WTC11 (cell line): ENCODE measurements around the gene CD320. TPM values are rescaled to one million over a fixed set of nuclear protein-coding genes. Genes with fewer than 3 reads are reported as not detected.

Source experiments
- ATAC-seq: fragments of 200-7000 bp; cut with Tn5 transposase; 2 replicates; pipeline ENCODE4 v1.10.0; 2021; ENCODE audit warnings: mild to moderate bottlenecking, moderate library complexity
- CTCF ChIA-PET: fragments of 300-600 bp; sonication (Branson Sonifier 250); formaldehyde crosslinking; loops from one replicate; lab custom pipeline; 2021; ENCODE audit warnings: antibody characterized with exemption; lab: Charles Lee
- POLR2A ChIA-PET: fragments of 350-600 bp; sonication (Branson Sonifier 250); formaldehyde crosslinking; loops from one replicate; lab custom pipeline; 2021; ENCODE audit warnings: antibody characterized with exemption; lab: Charles Lee
- DNase-seq: peaks from one replicate; pipeline ENCODE4 v3.0.0; 2021; ENCODE audit warnings: low spot score
- H3K27ac Mint-ChIP-seq: 2 replicates; pipeline ENCODE4 v1.8.0; 2021; ENCODE audit warnings: mixed read lengths
- H3K27me3 Mint-ChIP-seq: 2 replicates; pipeline ENCODE4 v1.8.0; 2021; ENCODE audit warnings: low read depth, mild to moderate bottlenecking, moderate library complexity, mixed read lengths
- H3K36me3 Mint-ChIP-seq: 2 replicates; pipeline ENCODE4 v1.8.0; 2021; ENCODE audit warnings: mixed read lengths
- H3K4me1 Mint-ChIP-seq: 2 replicates; pipeline ENCODE4 v1.8.0; 2022; ENCODE audit warnings: mixed read lengths
- H3K4me3 Mint-ChIP-seq: 2 replicates; pipeline ENCODE4 v1.8.0; 2021; ENCODE audit warnings: mild to moderate bottlenecking, moderate library complexity, mixed read lengths
- H3K9me3 Mint-ChIP-seq: 2 replicates; pipeline ENCODE4 v1.8.0; 2021; ENCODE audit warnings: mixed read lengths
- ARID4B ChIP-seq: sonication (generic); formaldehyde crosslinking; IDR thresholded peaks from 2 replicates; pipeline ENCODE4 v1.8.0; 2023; ENCODE audit warnings: missing genetic modification reagents, mild to moderate bottlenecking, borderline replicate concordance
- CDX4 ChIP-seq: fragments of 250-450 bp; sonication (Bioruptor Pico); IDR thresholded peaks from 2 replicates; pipeline ENCODE4 v1.9.0; 2021; ENCODE audit warnings: moderate library complexity, mild to moderate bottlenecking, inconsistent platforms, borderline replicate concordance
- CREM ChIP-seq: sonication (generic); formaldehyde crosslinking; IDR thresholded peaks from 2 replicates; pipeline ENCODE4 v1.8.1; 2022; ENCODE audit warnings: mild to moderate bottlenecking, missing genetic modification reagents, moderate library complexity
- E2F5 ChIP-seq: sonication (generic); formaldehyde crosslinking; IDR thresholded peaks from 2 replicates; pipeline ENCODE4 v1.8.1; 2022; ENCODE audit warnings: mild to moderate bottlenecking, moderate library complexity, missing genetic modification reagents
- FOXK1 ChIP-seq: sonication (generic); formaldehyde crosslinking; IDR thresholded peaks from 2 replicates; pipeline ENCODE4 v1.8.0; 2022; ENCODE audit warnings: mild to moderate bottlenecking, moderate library complexity, missing genetic modification reagents
- HMGA2 ChIP-seq: fragments of 250-450 bp; sonication (Bioruptor Pico); IDR thresholded peaks from 2 replicates; pipeline ENCODE4 v1.4.0; 2021; ENCODE audit warnings: mild to moderate bottlenecking, moderate library complexity
- HMGXB4 ChIP-seq: sonication (generic); formaldehyde crosslinking; IDR thresholded peaks from 2 replicates; pipeline ENCODE4 v1.8.1; 2023; ENCODE audit warnings: mild to moderate bottlenecking, moderate library complexity, missing genetic modification reagents
- IRF2 ChIP-seq: sonication (generic); formaldehyde crosslinking; IDR thresholded peaks from 2 replicates; pipeline ENCODE4 v1.8.0; 2022; ENCODE audit warnings: low read depth, missing genetic modification reagents, borderline replicate concordance
- KAT7 ChIP-seq: sonication (generic); formaldehyde crosslinking; IDR thresholded peaks from 2 replicates; pipeline ENCODE4 v1.8.1; 2023; ENCODE audit warnings: missing genetic modification reagents, mild to moderate bottlenecking, borderline replicate concordance
- MYBL2 ChIP-seq: sonication (generic); formaldehyde crosslinking; IDR thresholded peaks from 2 replicates; pipeline ENCODE4 v1.8.1; 2023; ENCODE audit warnings: mild to moderate bottlenecking, moderate library complexity, missing genetic modification reagents
- OVOL2 ChIP-seq: fragments of 250-450 bp; sonication (Bioruptor Pico); IDR thresholded peaks from 2 replicates; pipeline ENCODE4 v1.9.0; 2021; ENCODE audit warnings: mild to moderate bottlenecking, borderline replicate concordance
- SMAD3 ChIP-seq: sonication (generic); formaldehyde crosslinking; IDR thresholded peaks from 2 replicates; pipeline ENCODE4 v1.8.0; 2022; ENCODE audit warnings: missing genetic modification reagents, mild to moderate bottlenecking, borderline replicate concordance
- SOX15 ChIP-seq: fragments of 250-450 bp; sonication (Bioruptor Pico); IDR thresholded peaks from 2 replicates; pipeline ENCODE4 v1.9.0; 2021; ENCODE audit warnings: mild to moderate bottlenecking
- SP1 ChIP-seq: sonication (generic); formaldehyde crosslinking; conservative IDR thresholded peaks from 2 replicates; pipeline ENCODE4 v1.8.1; 2022; ENCODE audit warnings: missing genetic modification reagents
- TP53 ChIP-seq: sonication (generic); formaldehyde crosslinking; IDR thresholded peaks from 2 replicates; pipeline ENCODE4 v1.8.1; 2023; ENCODE audit warnings: mild to moderate bottlenecking, missing genetic modification reagents
- ZNF416 ChIP-seq: fragments of 250-450 bp; sonication (Bioruptor Pico); IDR thresholded peaks from 2 replicates; pipeline ENCODE4 v1.9.0; 2021; ENCODE audit warnings: mild to moderate bottlenecking, inconsistent platforms
- ZNF423 ChIP-seq: fragments of 250-450 bp; sonication (Bioruptor Pico); IDR thresholded peaks from 2 replicates; pipeline ENCODE4 v2.1.2; 2022; ENCODE audit warnings: mild to moderate bottlenecking, moderate library complexity
- total RNA-seq: library from RNA; stranded (reverse); gene quantifications from 3 replicates; pipeline ENCODE4 v1.2.3, GENCODE V29; 2021
- TF ChIP-seq, protein P1 (sequence below): sonication (generic); formaldehyde crosslinking; IDR thresholded peaks from 2 replicates; pipeline ENCODE4 v1.8.1; 2022; ENCODE audit warnings: low read depth, mild to moderate bottlenecking, moderate library complexity, missing genetic modification reagents, borderline replicate concordance
- TF ChIP-seq, protein P2 (sequence below): fragments of 250-450 bp; sonication (Bioruptor Pico); IDR thresholded peaks from 2 replicates; pipeline ENCODE4 v1.9.0; 2021; ENCODE audit warnings: mild to moderate bottlenecking
- TF ChIP-seq, protein P3 (sequence below): sonication (generic); formaldehyde crosslinking; IDR thresholded peaks from 2 replicates; pipeline ENCODE4 v1.8.0; 2022; ENCODE audit warnings: mild to moderate bottlenecking, missing genetic modification reagents

The CD320 gene
- total RNA-seq, 1 experiment from 2014 or later: 107 TPM

DNA sequence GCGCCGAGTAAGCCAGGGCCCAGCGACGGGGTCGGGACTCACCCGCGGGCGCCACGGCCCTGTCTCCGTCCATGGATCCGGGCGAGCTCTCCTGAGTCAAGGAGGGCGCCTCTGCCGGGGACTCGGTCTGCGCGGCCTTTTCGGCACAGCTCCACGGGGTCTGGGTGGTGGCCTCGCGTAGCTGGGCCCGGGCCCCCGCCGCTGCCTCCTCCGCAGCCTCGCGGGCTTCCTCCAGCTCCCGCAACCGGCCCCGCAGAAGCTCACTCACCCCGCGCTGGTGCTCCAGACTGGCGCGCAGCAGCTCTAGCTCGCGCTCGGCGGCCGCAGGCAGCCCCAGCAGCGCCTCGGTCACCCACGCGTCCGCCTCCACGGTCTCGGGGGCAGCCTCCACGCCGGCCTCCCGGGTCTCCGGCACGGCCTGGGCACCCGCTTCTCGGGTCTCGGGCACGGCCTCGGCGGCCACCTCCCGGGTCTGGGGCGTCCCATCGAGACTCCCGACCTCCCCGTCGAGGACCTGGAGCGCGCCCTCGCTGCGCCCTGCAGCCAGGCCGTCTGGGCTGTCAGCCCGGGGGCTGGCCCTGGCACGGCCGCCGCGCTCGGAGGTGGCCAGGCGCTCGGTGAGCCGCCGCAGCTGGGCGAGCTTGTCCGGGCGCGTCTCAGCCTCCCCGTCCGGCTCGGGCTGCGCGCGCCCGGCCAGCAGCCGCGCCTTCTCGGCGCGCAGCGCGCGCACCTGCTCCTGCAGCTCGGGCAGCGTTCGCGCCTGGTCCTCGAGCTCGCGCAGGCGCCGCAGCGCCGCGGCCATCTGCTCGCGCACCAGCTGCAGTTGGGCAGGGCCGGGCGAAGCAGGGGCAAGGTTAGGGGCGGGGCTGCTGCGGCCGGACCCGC is 26.5 kb upstream of the CD320 start:
- Mint-ChIP-seq H3K27me3 (peaks cover 75% of the 10 kb centered on the region), H3K36me3 (no peaks in the 10 kb centered on the region), H3K4me3 (peak overlapping the region; percentile 70)
- peak; percentile 53 for ATAC-seq
- TF ChIP-seq, protein P1, sequence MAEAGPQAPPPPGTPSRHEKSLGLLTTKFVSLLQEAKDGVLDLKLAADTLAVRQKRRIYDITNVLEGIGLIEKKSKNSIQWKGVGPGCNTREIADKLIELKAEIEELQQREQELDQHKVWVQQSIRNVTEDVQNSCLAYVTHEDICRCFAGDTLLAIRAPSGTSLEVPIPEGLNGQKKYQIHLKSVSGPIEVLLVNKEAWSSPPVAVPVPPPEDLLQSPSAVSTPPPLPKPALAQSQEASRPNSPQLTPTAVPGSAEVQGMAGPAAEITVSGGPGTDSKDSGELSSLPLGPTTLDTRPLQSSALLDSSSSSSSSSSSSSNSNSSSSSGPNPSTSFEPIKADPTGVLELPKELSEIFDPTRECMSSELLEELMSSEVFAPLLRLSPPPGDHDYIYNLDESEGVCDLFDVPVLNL (CRISPR knock-in tag): 0 out of 2 replicates have a peak, but pooled peaks have one; percentile 30
- TF ChIP-seq KAT7 (CRISPR knock-in tag): no peak
- no peak for TF ChIP-seq CDX4
- peak; percentile 48; the same call in 1 of the 2 replicates for TF ChIP-seq TP53 (CRISPR knock-in tag)
- no peak for TF ChIP-seq IRF2 (CRISPR knock-in tag)
- no peak; the same call in 1 of the 2 replicates for TF ChIP-seq E2F5 (CRISPR knock-in tag)
- TF ChIP-seq, protein P2, sequence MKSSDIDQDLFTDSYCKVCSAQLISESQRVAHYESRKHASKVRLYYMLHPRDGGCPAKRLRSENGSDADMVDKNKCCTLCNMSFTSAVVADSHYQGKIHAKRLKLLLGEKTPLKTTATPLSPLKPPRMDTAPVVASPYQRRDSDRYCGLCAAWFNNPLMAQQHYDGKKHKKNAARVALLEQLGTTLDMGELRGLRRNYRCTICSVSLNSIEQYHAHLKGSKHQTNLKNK (CRISPR knock-in tag): no peak
- TF ChIP-seq HMGA2 (CRISPR knock-in tag): no peak
- TF ChIP-seq SOX15 (CRISPR knock-in tag): no peak
- no peak for TF ChIP-seq OVOL2
- TF ChIP-seq MYBL2 (CRISPR knock-in tag): no peak
- TF ChIP-seq, protein P3, sequence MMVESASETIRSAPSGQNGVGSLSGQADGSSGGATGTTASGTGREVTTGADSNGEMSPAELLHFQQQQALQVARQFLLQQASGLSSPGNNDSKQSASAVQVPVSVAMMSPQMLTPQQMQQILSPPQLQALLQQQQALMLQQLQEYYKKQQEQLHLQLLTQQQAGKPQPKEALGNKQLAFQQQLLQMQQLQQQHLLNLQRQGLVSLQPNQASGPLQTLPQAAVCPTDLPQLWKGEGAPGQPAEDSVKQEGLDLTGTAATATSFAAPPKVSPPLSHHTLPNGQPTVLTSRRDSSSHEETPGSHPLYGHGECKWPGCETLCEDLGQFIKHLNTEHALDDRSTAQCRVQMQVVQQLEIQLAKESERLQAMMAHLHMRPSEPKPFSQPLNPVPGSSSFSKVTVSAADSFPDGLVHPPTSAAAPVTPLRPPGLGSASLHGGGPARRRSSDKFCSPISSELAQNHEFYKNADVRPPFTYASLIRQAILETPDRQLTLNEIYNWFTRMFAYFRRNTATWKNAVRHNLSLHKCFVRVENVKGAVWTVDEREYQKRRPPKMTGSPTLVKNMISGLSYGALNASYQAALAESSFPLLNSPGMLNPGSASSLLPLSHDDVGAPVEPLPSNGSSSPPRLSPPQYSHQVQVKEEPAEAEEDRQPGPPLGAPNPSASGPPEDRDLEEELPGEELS (CRISPR knock-in tag): peak; percentile 49
- TF ChIP-seq ARID4B: 0 out of 2 replicates have a peak, but pooled peaks have one; percentile 8
- TF ChIP-seq ZNF423 (CRISPR knock-in tag): no peak
- TF ChIP-seq HMGXB4 (CRISPR knock-in tag): peak; percentile 57; the same call in 1 of the 2 replicates
- TF ChIP-seq SMAD3 (CRISPR knock-in tag): no peak
- no peak; the same call in 1 of the 2 replicates for TF ChIP-seq FOXK1 (CRISPR knock-in tag)
- 0 out of 2 replicates have a peak, but pooled peaks have one; percentile 18 for TF ChIP-seq SP1
- peak; percentile 40; the same call in 1 of the 2 replicates for TF ChIP-seq CREM (CRISPR knock-in tag)
- TF ChIP-seq ZNF416: no peak
- TF ChIP-seq, all 79 proteins: peak for 7
- Mint-ChIP-seq H3K27ac (no peak overlapping the region), H3K9me3 (no peaks in the 10 kb centered on the region), H3K4me1 (peaks cover 19% of the 10 kb centered on the region)
- DNase-seq: peak; percentile 78
- ChIA-PET POLR2A (interaction anchor here (0.6 to 1.1 kb wide), 5 partner anchors 8 to 179 kb away, joined by 3 read pairs; no protein-coding TSS in a partner anchor), CTCF (interaction anchor here (0.6 to 5.7 kb wide), 29 partner anchors 8 to 390 kb away, joined by 3 to 40 read pairs (median 3); partner anchors contain the start of genes ANGPTL4, HNRNPM, KANK3 and MARCHF2)
